Esophagus squamous epithelium (tissue), 5 donors: ENCODE measurements around the gene IL1R2. TPM values are rescaled to one million over a fixed set of nuclear protein-coding genes. Genes with fewer than 3 reads are reported as not detected.

Source experiments
- DNase-seq: peaks from one replicate; lab custom pipeline; 2025; lab: John Stamatoyannopoulos, UW
- H3K27ac ChIP-seq, 4 donors: fragments of 200-600 bp; sonication (generic); one replicate each; pipeline ENCODE4 v1.5.1; 2016 to 2019; ENCODE audit warnings: mild to moderate bottlenecking in 1 of 4
- H3K27me3 ChIP-seq, 4 donors: fragments of 200-600 bp; sonication (generic); 1 replicate in 3 of 4; 2 replicates in 1 of 4; pipeline versions ENCODE4 v1.5.1 to v1.6.0; 2017 to 2021; ENCODE audit warnings: antibody characterized with exemption in 1 of 4
- H3K36me3 ChIP-seq, 3 donors: fragments of 200-600 bp; sonication (generic); one replicate each; pipeline ENCODE4 v1.5.1; 2016 to 2019
- H3K4me1 ChIP-seq, 3 donors: fragments of 200-600 bp; sonication (generic); one replicate each; pipeline ENCODE4 v1.5.1; 2017 to 2019
- H3K4me3 ChIP-seq, 4 donors: fragments of 200-600 bp; sonication (generic); 1 replicate in 3 of 4; 2 replicates in 1 of 4; pipeline ENCODE4 v1.5.1; 2016 to 2019; ENCODE audit warnings: mild to moderate bottlenecking in 2 of 4, moderate library complexity in 1 of 4
- H3K9me3 ChIP-seq, 3 donors: fragments of 200-600 bp; sonication (generic); one replicate each; pipeline ENCODE4 v1.5.1; 2016 to 2019
- CTCF ChIP-seq, 6 experiments: fragments of 450-650 bp in 4 of 6; fragments of 200-600 bp in 2 of 6; sonication (generic) in 2 of 6; IDR thresholded peaks; one replicate each; pipeline ENCODE4 v1.5.1; 2016 to 2019; ENCODE audit warnings: antibody characterized with exemption in 6 of 6, mild to moderate bottlenecking in 4 of 6, moderate library complexity in 4 of 6
- POLR2A ChIP-seq, 4 donors: fragments of 450-650 bp; IDR thresholded peaks; one replicate each; pipeline ENCODE4 v1.6.1; 2017; ENCODE audit warnings: antibody characterized with exemption in 4 of 4, mild to moderate bottlenecking in 4 of 4, moderate library complexity in 3 of 4
- WGBS, 2 donors: methylation state at CpG; one replicate each; pipeline ENCODE4 v1.1.5; 2018; 5-methylcytosine and 5-hydroxymethylcytosine counted together
- intact Hi-C: fragments of 100-400 bp; cut with DNase I; formaldehyde crosslinking; loops from one replicate; pipeline ENCODE4 v1.15.0; 2022
- total RNA-seq, 4 donors: library from RNA; depleted of rRNA; stranded (reverse); fragments of >200 nt; gene quantifications; one replicate each; pipeline ENCODE4 v1.1.0, GENCODE V29; 2016
- donor health status: DM: yes; HTN: yes; CAD: no.

The IL1R2 gene
- total RNA-seq, 4 donors from 2014 or later, result 24.1 to 182 (median 78.0) TPM

GRCh38 chr2:102069311-102069974 is 77.7 kb downstream of the IL1R2 start:
- intact Hi-C loops, result no loop called here
- no peaks in the 10 kb centered on the region for H3K36me3 ChIP-seq
- peak overlapping the region; percentile 50 to 84 (median 68) for H3K27ac ChIP-seq
- H3K4me3 ChIP-seq, result no peak overlapping the region
- no peak for TF ChIP-seq POLR2A (IDR thresholded peaks at IDR 0.05)
- TF ChIP-seq CTCF (IDR thresholded peaks at IDR 0.05), result no peak
- peaks cover 0 to 13% (median 0%) of the 10 kb centered on the region in 3 donors for H3K9me3 ChIP-seq
- peaks cover 7 to 41% (median 22%) of the 10 kb centered on the region in 3 donors for H3K4me1 ChIP-seq
- WGBS, 2 donors, result 88 to 90% methylated on average over 8 of the region's 8 CpGs
- H3K27me3 ChIP-seq, result no peaks in the 10 kb centered on the region
- DNase-seq, result no peak

GRCh38 chr2:102070058-102070642 is 78.4 kb downstream of the IL1R2 start:
- DNase-seq, result no peak
- Histone ChIP-seq H3K36me3 (no peaks in the 10 kb centered on the region), H3K27ac (peak overlapping the region; percentile 50 to 84 (median 68)), H3K9me3 (peaks cover 0 to 10% (median 0%) of the 10 kb centered on the region in 3 donors), H3K27me3 (no peaks in the 10 kb centered on the region), H3K4me3 (peak overlapping the region in 1 of 4 donors; percentile 24), H3K4me1 (peaks cover 0 to 34% (median 15%) of the 10 kb centered on the region in 3 donors)
- no peak for TF ChIP-seq CTCF (IDR thresholded peaks at IDR 0.05)
- TF ChIP-seq POLR2A (IDR thresholded peaks at IDR 0.05), result no peak
- 25 to 26% methylated on average over 8 of the region's 8 CpGs for WGBS, 2 donors
- intact Hi-C loops, result no loop called here

GRCh38 chr2:102072741-102073140 is 81.0 kb downstream of the IL1R2 start:
- Histone ChIP-seq H3K27ac (no peak overlapping the region), H3K4me3 (no peak overlapping the region), H3K27me3 (no peaks in the 10 kb centered on the region), H3K9me3 (no peaks in the 10 kb centered on the region), H3K36me3 (no peaks in the 10 kb centered on the region), H3K4me1 (peaks cover 0 to 31% (median 9%) of the 10 kb centered on the region in 3 donors)
- no peak for TF ChIP-seq POLR2A (IDR thresholded peaks at IDR 0.05)
- TF ChIP-seq CTCF (IDR thresholded peaks at IDR 0.05), result no peak
- 84 to 87% methylated on average over 4 to 5 of the region's 5 CpGs for WGBS, 2 donors
- DNase-seq, result no peak
- intact Hi-C loops, result no loop called here

- H3K27me3 ChIP-seq, result no peaks in the 10 kb centered on the region
- H3K36me3 ChIP-seq, result no peaks in the 10 kb centered on the region
- intact Hi-C loops, result no loop called here
- H3K9me3 ChIP-seq, result no peaks in the 10 kb centered on the region
- peaks cover 0 to 31% (median 9%) of the 10 kb centered on the region in 3 donors for H3K4me1 ChIP-seq
- DNase-seq, result no peak
- no peak overlapping the region for H3K27ac ChIP-seq
- no peak for TF ChIP-seq CTCF (IDR thresholded peaks at IDR 0.05)
- TF ChIP-seq POLR2A (IDR thresholded peaks at IDR 0.05), result no peak
- 96 to 100% methylated on average over 2 of the region's 2 CpGs for WGBS, 2 donors
- no peak overlapping the region for H3K4me3 ChIP-seq
Observed at GRCh38 chr2:102073168-102073724, 81.5 kb downstream of the IL1R2 start.
